BJ (cell line): ENCODE results near the gene IL1RAPL1. TPM values are rescaled to one million over a fixed set of nuclear protein-coding genes. Genes with fewer than 3 reads are reported as not detected.

Source experiments
- CTCF ChIA-PET: fragments of 350-600 bp; formaldehyde crosslinking; extraction: SDS; loops from one replicate; lab custom pipeline; 2021; ENCODE audit warnings: antibody characterized with exemption, inconsistent platforms; lab: Yijun Ruan, JAX
- POLR2A ChIA-PET: fragments of 300-600 bp; sonication (Branson Sonifier 250); formaldehyde crosslinking; extraction: SDS; loops from one replicate; lab custom pipeline; 2021; ENCODE audit warnings: antibody characterized with exemption; lab: Charles Lee
- DNase-seq: peaks from one replicate; pipeline ENCODE4 v3.0.0-alpha.2; 2011; ENCODE audit warnings: low read depth
- H3K27me3 ChIP-seq: 2 replicates; pipeline ENCODE4 v1.6.0; 2011; ENCODE audit warnings: low read length; ENCODE audit not compliant: control insufficient read depth, insufficient read depth
- H3K36me3 ChIP-seq: 2 replicates; pipeline ENCODE4 v1.5.1; 2011; ENCODE audit warnings: low read length; ENCODE audit not compliant: control insufficient read depth, insufficient read depth
- H3K4me3 ChIP-seq: 2 replicates; pipeline ENCODE4 v1.5.1; 2011; ENCODE audit warnings: low read depth, mild to moderate bottlenecking, control low read depth, low read length
- CTCF ChIP-seq: IDR thresholded peaks from 2 replicates; pipeline ENCODE4 v1.5.1; 2011; ENCODE audit warnings: low read depth, mild to moderate bottlenecking, control low read depth, inconsistent platforms, low read length, moderate library complexity; ENCODE audit not compliant: insufficient read depth
- polyA plus RNA-seq: library from polyadenylated mRNA; depleted of rRNA; stranded (reverse); fragments of >200 nt; gene quantifications from 2 replicates; pipeline ENCODE4 v1.2.3, GENCODE V29; 2011

The IL1RAPL1 gene
- polyA plus RNA-seq, 1 experiment, result 0.02 TPM

DNA sequence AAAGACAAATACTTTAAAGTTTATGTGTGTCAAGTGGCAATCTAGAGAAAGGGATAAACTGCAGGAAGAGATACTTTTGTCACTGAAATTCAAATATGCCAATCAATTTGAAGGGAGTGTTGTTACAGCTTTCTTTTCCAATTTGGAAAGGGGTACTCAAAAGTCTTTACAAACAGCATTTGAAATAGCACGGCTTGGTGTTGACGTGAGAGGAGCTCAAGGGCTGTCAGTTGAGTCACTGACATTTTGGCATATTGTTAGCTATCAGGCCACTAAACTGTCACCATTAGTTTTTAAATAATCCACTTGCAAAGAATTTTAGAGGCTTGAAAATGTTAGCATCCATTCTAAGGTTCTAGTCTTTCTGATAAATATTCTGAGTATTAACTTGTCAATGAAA lies 698.4 kb downstream of the IL1RAPL1 start:
- ChIA-PET POLR2A (no interaction called here), CTCF (no interaction called here)
- no peak for DNase-seq
- TF ChIP-seq CTCF, result no peak
- Histone ChIP-seq H3K36me3 (no peaks in the 10 kb centered on the region), H3K27me3 (no peaks in the 10 kb centered on the region), H3K4me3 (no peak overlapping the region)

DNA sequence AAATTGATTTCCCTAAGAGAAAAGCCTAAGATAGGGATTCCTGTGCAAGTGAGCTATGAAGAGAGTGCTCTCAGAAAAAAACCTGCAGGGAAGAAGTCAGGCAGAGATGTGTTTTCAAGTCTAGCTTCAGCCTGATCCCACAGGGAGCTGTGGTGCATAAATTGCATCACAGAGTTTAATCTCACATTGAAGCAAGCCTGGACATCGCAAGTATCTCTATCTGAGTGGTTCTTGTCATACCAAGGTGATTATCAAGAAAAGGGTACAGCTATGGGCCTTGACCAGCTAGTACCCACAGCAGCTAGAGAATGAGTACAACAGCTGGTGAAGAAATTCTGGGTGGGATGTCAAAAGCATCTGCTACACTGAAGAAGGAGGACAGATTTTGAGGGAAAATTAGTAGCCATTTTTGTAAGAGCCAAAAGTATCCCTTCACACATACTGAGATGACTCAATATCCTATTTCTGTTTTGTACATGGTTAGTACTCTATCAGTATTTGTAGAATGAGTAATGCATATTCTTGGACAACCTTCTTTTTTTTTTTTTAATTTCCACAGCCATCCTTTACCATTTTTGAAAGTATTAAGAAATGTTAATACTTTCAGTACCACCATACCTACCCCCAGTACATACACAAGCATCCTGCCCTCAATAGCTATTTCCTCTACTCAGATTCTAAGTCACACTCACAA lies 708.9 kb downstream of the IL1RAPL1 start:
- DNase-seq, result no peak
- Histone ChIP-seq H3K36me3 (no peaks in the 10 kb centered on the region), H3K27me3 (no peaks in the 10 kb centered on the region), H3K4me3 (no peak overlapping the region)
- ChIA-PET CTCF (no interaction called here), POLR2A (no interaction called here)
- TF ChIP-seq CTCF, result no peak

DNA sequence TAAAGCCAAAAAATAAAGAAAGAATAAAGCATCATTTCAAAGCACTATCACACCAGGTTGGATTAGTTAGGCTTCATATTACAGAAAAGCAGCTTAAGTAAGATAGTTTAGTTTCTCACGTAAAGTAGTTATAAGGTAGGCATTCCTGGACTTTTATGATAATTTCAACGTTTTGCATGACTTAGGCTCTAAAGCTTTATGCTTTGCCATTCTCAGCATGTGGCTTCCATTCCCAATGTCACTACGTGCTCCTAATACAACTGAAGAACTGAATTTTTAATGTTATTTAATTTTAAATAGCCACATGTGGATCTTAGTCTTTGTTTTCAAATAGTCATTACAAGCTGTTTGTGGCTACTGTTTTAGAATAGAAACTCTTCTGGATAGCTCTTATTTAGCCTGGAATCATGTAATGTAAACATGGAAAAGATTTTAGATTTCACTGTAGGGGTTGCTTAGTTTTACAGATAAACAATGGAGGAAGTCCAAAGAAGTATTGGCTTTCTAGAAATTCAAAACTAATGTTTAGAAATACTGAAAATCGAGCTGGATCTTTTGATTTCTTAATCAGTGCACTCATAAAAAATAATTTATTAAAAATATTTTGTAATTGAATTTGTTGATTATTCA lies 710.0 kb downstream of the IL1RAPL1 start:
- POLR2A ChIA-PET, result no interaction called here
- no peak for DNase-seq
- TF ChIP-seq CTCF, result no peak
- H3K27me3 ChIP-seq, result no peaks in the 10 kb centered on the region
- CTCF ChIA-PET, result no interaction called here
- H3K4me3 ChIP-seq, result no peak overlapping the region
- no peaks in the 10 kb centered on the region for H3K36me3 ChIP-seq

GRCh38 chrX:29299684-29300083 lies 712.4 kb downstream of the IL1RAPL1 start:
- Histone ChIP-seq H3K36me3 (no peaks in the 10 kb centered on the region), H3K4me3 (no peak overlapping the region), H3K27me3 (no peaks in the 10 kb centered on the region)
- CTCF ChIA-PET, result no interaction called here
- POLR2A ChIA-PET, result no interaction called here
- no peak for DNase-seq
- no peak for TF ChIP-seq CTCF

- DNase-seq, result no peak
- CTCF ChIA-PET, result no interaction called here
- Histone ChIP-seq H3K4me3 (no peak overlapping the region), H3K36me3 (no peaks in the 10 kb centered on the region), H3K27me3 (no peaks in the 10 kb centered on the region)
- TF ChIP-seq CTCF, result no peak
- POLR2A ChIA-PET, result no interaction called here
These were observed 721.5 kb downstream of the IL1RAPL1 start for GRCh38 chrX:29308726-29309125.
